SKM-1 treated with dmso at 0.1 percent for 144 hours (cell line): ENCODE measurements around the gene SMG1.
"Not testable (repeated sequence)": the region's sequence is repeated elsewhere in the genome, so short reads cannot be mapped to it uniquely, and the experiment has no call there.

Experiments
- DNase-seq: peaks from one replicate; lab custom pipeline; 2025; ENCODE audit not compliant: unreplicated experiment; lab: John Stamatoyannopoulos, UW

The SMG1 gene

DNA sequence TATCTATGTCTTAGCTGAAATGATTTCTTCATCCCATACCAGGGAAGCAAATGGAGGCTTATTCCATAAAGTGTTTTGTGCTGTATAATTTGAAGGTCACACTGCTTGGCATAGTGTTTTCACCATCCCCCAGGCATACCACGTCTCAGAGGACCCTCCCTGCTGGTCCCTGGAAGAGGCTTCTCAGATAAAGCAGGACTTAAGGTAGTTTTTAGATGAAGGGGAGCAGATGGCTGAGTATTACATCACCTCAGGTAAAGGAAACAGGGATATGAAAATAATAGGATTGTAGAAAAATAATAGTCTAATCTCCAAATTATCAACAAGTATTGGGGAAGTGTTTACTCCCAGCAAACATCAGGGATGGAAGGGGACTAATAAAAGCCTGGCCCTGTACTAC, 7.3 kb upstream of the SMG1 start:
- no peak for DNase-seq

DNA sequence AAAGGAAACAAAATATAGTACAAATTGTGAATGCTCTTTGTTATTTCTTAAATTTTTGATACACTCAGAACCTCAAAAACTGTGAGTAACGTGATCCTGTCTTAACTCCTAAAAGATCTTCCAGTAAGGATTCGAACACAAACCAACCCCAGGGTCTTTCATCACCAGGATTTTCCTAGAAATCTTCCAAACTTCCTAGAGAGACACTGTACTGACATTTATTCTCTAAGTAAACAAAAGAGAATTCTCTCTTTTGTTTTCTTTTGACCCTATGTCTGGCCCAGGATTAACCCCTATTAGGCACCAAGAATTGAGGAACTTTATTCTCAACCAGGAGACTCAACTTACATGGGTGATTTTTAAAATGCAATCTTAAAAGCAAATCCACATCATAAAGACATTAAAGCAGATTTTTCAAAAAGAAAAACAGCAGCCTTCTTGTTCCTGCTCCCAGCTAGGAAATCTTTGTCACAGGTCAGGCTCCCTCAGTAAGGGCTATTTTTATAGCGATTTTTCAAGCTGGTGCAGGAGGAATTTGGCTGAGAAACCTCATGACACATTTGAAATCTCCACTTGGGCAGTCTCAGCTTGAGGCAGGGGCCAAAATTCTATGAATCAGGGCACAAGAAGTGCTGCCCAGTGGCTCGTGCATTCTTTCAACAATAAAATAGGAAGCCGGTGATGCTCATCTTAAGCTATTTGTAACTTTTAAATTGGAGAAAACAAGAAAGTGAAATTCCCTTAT, 6.2 kb upstream of the SMG1 start:
- DNase-seq: no peak

- DNase-seq: no peak
Measured at GRCh38 chr16:18931756-18932155, 5.5 kb upstream of the SMG1 start.

GRCh38 chr16:18930095-18930494, 3.9 kb upstream of the SMG1 start:
- not testable (repeated sequence) for DNase-seq

GRCh38 chr16:18928073-18928472, 1.9 kb upstream of the SMG1 start:
- not testable (repeated sequence) for DNase-seq

DNA sequence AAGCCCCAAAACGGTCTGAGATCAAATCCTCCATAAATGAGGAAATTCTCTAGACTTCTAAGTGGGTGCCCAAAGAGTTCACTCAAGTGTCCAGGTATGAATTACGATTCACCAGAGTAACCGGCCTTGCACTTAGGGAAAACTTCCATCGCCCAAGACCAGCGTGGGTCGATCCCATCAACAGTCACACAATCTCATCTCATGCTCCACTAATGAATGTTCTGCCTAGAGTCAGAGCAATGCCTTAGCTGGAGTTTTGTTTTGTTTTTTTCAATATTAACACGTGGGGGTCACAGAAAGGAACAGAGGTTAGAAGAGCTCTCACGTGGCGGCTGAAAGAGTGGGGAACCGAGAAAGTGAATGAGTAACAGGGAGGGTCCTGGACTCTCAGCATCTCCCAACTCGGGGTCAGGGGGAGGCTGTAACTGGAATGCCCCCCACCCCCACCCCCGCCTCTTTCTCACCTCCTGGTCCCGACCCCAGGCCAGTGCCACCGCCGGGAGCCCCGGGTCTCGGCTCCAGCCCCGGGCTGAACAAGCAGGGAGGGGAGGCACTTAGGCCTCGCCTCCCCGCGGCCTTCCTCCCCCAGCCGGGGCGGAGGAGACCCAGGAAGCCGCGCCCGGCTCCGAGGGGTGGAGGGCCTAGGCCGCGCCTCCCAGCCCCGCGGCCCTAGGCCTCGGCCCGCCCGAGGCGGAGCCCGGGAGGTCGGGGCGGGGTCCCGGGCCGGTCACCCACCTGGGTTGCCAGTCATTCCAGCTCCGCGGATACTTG, 808 bp downstream of the SMG1 start:
- DNase-seq: peak; percentile 13

- DNase-seq: not testable (repeated sequence)
Measured at GRCh38 chr16:18923935-18924334, 2.3 kb downstream of the SMG1 start.

DNA sequence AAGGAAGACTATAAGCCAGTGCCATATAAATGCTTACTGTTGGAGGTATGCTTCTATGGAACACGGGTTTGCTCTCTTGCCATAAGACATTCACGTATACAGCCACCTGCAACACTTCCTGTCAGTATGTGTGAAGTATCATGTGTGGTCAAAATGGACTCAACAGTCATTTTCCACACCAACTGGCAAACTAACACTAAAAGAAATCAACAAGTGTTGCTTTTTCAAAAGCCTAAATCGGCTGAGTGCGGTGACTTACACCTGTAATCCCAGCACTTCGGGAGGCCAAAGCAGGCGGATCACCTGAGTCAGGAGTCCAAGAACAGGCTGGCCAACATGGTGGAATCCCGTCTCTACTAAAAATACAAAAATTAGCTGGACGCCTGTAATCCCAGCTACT, 3.1 kb downstream of the SMG1 start:
- not testable (repeated sequence) for DNase-seq

DNA sequence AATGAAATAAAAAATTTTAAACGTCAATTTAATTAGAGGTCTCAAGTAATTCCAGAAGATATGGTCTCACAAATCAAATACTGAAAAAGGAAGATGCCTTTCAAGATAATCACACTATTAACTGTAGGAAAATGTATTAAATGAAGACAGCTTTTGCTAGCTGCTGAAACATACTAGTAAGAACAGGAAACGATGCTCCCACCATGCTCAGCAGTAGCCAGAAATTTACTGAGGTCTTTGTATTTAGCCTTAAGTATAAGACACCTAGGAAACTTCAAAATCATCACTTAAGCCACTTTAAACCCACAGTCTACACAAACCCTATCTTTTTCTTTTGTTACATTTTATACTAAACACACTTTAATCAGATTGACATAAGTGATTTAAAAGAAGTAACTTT, 16.6 kb downstream of the SMG1 start:
- not testable (repeated sequence) for DNase-seq

DNA sequence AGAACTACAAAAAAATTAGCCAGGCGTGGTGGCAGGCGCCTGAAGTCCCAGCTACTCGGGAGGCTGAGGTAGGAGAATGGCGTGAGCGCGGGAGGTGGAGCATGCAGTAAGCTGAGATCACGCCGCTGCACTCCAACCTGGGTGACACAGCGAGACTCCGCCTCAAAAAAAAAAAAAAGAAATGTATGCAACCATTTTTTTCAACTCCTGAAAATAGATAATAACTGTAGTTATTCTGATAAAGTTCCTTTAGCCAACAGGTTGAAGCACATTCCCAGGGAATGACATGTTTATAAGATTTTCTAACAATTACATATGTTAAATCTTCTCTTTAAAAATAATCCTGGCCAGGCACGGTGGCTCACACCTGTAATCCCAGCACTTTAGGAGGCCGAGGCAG, 17.5 kb downstream of the SMG1 start:
- not testable (repeated sequence) for DNase-seq

DNA sequence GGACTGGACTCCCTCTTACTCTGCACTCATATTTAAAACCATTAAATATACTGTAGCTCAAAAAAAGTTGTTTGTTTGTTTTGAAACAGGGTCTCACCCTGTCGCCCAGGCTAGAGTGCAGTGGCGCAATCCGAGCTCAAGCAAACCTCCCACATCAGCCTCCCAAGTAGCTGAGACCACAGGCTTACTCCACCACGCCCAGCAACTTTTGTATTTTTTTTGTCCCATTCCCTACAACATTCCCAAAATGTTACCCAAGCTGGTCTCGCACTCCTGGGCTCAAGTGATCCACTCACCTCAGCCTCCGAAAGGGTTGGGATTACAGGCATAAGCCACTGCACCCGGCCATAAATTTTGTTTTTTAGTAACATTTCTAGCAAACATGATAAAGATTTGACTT, 23.4 kb downstream of the SMG1 start:
- not testable (repeated sequence) for DNase-seq

DNA sequence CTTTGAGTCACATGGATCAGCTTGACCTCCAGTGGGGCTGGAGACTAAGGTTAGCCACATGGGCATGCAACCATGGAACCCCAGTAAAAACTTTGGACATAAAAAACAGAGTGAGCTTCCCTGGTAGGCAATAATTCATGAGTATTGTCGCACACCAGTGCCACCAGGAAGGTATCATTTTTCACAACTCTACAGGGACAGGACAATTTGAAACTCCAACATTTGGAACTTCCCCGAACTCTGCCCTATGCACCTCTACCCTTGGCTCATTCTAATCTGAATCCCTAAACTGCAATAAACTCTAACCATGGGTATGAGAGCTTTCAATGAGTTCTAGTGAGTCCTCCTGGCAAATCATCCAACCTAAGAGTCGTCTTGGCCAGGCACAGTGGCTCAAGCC, 24.2 kb downstream of the SMG1 start:
- DNase-seq: not testable (repeated sequence)

GRCh38 chr16:18901194-18901593, 25.0 kb downstream of the SMG1 start:
- not testable (repeated sequence) for DNase-seq

GRCh38 chr16:18884456-18884855, 41.8 kb downstream of the SMG1 start:
- DNase-seq: not testable (repeated sequence)

GRCh38 chr16:18877734-18878133, 48.5 kb downstream of the SMG1 start:
- DNase-seq: not testable (repeated sequence)

DNA sequence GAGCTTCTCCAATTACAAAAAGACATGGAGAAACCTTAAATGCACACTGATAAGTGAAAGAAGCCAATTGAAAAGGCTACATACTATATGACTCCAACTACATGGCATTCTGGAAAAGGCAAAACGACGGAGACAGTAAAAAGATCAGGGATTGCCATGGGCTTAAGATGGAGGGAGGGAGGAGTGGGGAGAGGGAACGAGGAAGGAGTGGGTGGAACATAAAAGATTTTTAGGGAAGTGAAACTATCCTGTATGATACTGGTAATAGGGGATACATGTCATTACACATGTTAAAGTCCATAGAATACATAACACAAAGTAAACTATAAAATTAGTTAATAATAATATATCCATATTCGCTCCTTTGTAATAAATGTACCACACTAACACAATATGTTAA, 48.9 kb downstream of the SMG1 start:
- DNase-seq: not testable (repeated sequence)

DNA sequence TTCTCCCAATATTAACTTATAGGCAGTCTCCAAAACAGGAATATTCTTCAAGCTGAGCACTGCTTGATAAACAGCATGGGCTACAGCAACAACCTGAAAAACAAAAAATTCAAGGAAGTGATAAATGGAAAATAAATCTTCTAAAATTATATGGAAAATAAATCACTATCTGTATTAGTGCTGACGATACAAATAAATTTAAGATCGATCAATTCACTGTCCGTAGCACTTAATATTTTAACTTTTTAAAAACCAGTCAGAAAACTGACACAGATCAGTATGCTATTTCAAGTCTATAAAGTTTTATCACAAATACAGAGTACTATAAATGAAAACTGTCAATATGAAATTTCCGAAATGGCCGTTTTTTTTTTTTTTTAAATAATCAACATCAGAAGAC, 49.9 kb downstream of the SMG1 start:
- DNase-seq: not testable (repeated sequence)

- DNase-seq: not testable (repeated sequence)
Measured at GRCh38 chr16:18869043-18869771, 57.0 kb downstream of the SMG1 start.

DNA sequence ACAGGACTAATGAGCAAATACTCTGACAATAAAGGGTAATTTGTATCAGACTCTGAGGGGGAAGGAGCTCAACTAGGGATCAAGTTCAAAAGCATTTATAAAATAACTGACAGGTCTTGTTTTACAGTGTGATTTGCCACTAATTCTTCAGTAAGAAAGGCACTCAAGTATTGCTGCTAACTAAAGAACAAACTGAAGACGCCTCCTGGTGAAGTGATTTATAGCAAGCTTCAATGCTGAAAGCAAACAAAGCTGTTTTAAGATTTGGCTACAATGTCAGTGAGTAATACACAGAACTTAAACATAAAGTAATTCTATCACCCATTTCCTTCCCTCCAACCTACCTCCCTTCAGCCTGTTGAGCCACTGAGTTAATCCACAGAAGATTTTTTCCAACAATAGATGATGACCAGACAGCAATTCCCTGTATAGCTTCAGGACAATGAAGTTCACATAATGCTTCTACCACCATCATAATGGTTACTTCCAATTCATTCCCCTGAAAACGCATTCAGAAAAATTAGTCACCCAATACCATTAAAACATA, 59.9 kb downstream of the SMG1 start:
- not testable (repeated sequence) for DNase-seq

- not testable (repeated sequence) for DNase-seq
Measured at GRCh38 chr16:18862891-18863290, 63.3 kb downstream of the SMG1 start.

DNA sequence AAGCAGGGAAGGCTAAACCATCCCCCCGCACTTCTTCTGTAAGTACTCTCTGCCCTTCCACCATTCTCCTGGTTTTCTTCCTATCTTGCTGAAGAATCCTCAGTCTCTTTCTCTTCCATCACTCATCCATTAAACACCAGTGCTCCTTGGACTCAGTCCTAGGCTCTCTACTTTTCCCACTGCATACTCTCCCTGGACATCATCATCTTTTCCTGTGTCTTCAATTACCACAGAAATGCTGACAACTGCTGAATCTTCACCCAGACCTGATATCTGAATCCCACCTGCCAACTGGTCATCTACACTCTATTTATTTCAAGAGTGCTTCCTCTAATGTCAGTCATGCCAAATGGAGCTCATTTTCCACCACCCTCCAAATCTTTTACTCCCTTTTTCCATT, 71.0 kb downstream of the SMG1 start:
- no peak for DNase-seq
